HepG2 (cell line): ENCODE measurements around the gene ZNF547. TPM values are rescaled to one million over a fixed set of nuclear protein-coding genes. Genes with fewer than 3 reads are reported as not detected.

ENCODE experiments used
- AGO2 ChIP-seq: fragments of 200-400 bp; formaldehyde crosslinking; optimal IDR thresholded peaks from 2 replicates; pipeline ENCODE3; 2017; ENCODE audit warnings: mild to moderate bottlenecking, low read depth, low read length, moderate library complexity
- BCL6 ChIP-seq: IDR thresholded peaks from 2 replicates; pipeline ENCODE4 v1.6.1; 2016; ENCODE audit warnings: missing genetic modification reagents, missing compliant biosample characterization
- BORCS8-MEF2B ChIP-seq: sonication (generic); formaldehyde crosslinking; IDR thresholded peaks from 2 replicates; pipeline ENCODE4 v1.8.0; 2022; ENCODE audit warnings: mild to moderate bottlenecking, missing genetic modification reagents
- CREM ChIP-seq, 2 experiments: sonication (generic) in 1 of 2; formaldehyde crosslinking in 1 of 2; IDR thresholded peaks; 2 replicates each; pipeline versions ENCODE4 v1.4.0 to v1.6.1; 2016 to 2020; ENCODE audit warnings: antibody characterized with exemption in 1 of 2, mild to moderate bottlenecking in 1 of 2, missing genetic modification reagents in 1 of 2
- ELF4 ChIP-seq: sonication (generic); formaldehyde crosslinking; IDR thresholded peaks from 2 replicates; pipeline ENCODE4 v1.5.0; 2020; ENCODE audit warnings: missing genetic modification reagents, mild to moderate bottlenecking, moderate library complexity, borderline replicate concordance
- FOXP1 ChIP-seq, 2 experiments: fragments of 450-650 bp in 1 of 2; IDR thresholded peaks; 2 replicates each; pipeline ENCODE4 v1.6.1; 2017 to 2018; ENCODE audit warnings: antibody characterized with exemption in 1 of 2
- HDAC2 ChIP-seq: sonication (generic); formaldehyde crosslinking; IDR thresholded peaks from 2 replicates; pipeline ENCODE4 v1.4.0; 2020; ENCODE audit warnings: missing genetic modification reagents
- HMG20A ChIP-seq: IDR thresholded peaks from 2 replicates; pipeline ENCODE4 v1.6.1; 2016; ENCODE audit warnings: borderline replicate concordance
- HNF4A ChIP-seq: sonication (generic); formaldehyde crosslinking; IDR thresholded peaks from 2 replicates; pipeline ENCODE4 v1.4.0; 2020; ENCODE audit warnings: missing genetic modification reagents
- HOXA3 ChIP-seq: sonication (generic); formaldehyde crosslinking; IDR thresholded peaks from 2 replicates; pipeline ENCODE4 v1.5.0; 2020; ENCODE audit warnings: missing genetic modification reagents
- SATB2 ChIP-seq: sonication (generic); formaldehyde crosslinking; IDR thresholded peaks from 2 replicates; pipeline ENCODE4 v1.5.0; 2020; ENCODE audit warnings: missing genetic modification reagents
- SMARCE1 ChIP-seq: fragments of 450-650 bp; IDR thresholded peaks from 2 replicates; pipeline ENCODE4 v1.6.1; 2017; ENCODE audit warnings: borderline replicate concordance
- SP2 ChIP-seq: sonication (generic); formaldehyde crosslinking; IDR thresholded peaks from 2 replicates; pipeline ENCODE4 v1.5.1; 2020; ENCODE audit warnings: mild to moderate bottlenecking, missing genetic modification reagents
- SRY ChIP-seq: sonication (generic); formaldehyde crosslinking; IDR thresholded peaks from 2 replicates; pipeline ENCODE4 v1.8.0; 2022; ENCODE audit warnings: mild to moderate bottlenecking, missing genetic modification reagents
- ZNF253 ChIP-seq: sonication (generic); formaldehyde crosslinking; IDR thresholded peaks from 2 replicates; pipeline ENCODE4 v1.8.0; 2022; ENCODE audit warnings: mild to moderate bottlenecking, missing genetic modification reagents, borderline replicate concordance
- ZNF503 ChIP-seq: sonication (generic); formaldehyde crosslinking; IDR thresholded peaks from 2 replicates; pipeline ENCODE4 v1.4.0; 2020; ENCODE audit warnings: missing genetic modification reagents
- ZNF552 ChIP-seq: sonication (generic); formaldehyde crosslinking; IDR thresholded peaks from 2 replicates; pipeline ENCODE4 v1.9.0; 2022; ENCODE audit warnings: missing genetic modification reagents, mild to moderate bottlenecking, borderline replicate concordance
- ZNF567 ChIP-seq: sonication (generic); formaldehyde crosslinking; IDR thresholded peaks from 2 replicates; pipeline ENCODE4 v1.8.1; 2023; ENCODE audit warnings: mild to moderate bottlenecking, missing genetic modification reagents, borderline replicate concordance
- ZNF660 ChIP-seq: sonication (generic); formaldehyde crosslinking; IDR thresholded peaks from 2 replicates; pipeline ENCODE4 v1.5.1; 2020; ENCODE audit warnings: mild to moderate bottlenecking, low read depth, missing genetic modification reagents, borderline replicate concordance
- ZNF839 ChIP-seq: sonication (generic); formaldehyde crosslinking; IDR thresholded peaks from 2 replicates; pipeline ENCODE4 v1.4.0; 2020; ENCODE audit warnings: missing genetic modification reagents, mild to moderate bottlenecking, borderline replicate concordance
- polyA plus RNA-seq, 8 experiments: library from polyadenylated mRNA; depleted of rRNA in 3 of 8; stranded (reverse) in 7 of 8; unstranded in 1 of 8; fragments of >200 nt; fragmentation: Illumina TruSeq in 4 of 8; extraction: Trizol in 4 of 8; gene quantifications; 2 replicates each; pipeline versions ENCODE4 v1.2.1 to v1.2.3, GENCODE V29; 2011 to 2016; ENCODE audit warnings: low read depth in 4 of 8, missing spikeins in 1 of 8, mixed read lengths in 1 of 8; ENCODE audit not compliant: insufficient read depth in 1 of 8
- total RNA-seq, 5 experiments: library from RNA; depleted of rRNA; stranded (reverse); fragments of >200 nt; fragmentation: Illumina TruSeq; extraction: Trizol; gene quantifications; 2 replicates each; pipeline ENCODE4 v1.2.3, GENCODE V29; 2016; ENCODE audit warnings: low read depth in 1 of 5
- TF ChIP-seq, protein P1 (sequence below): sonication (generic); formaldehyde crosslinking; IDR thresholded peaks from 2 replicates; pipeline ENCODE4 v1.4.0; 2020; ENCODE audit warnings: mild to moderate bottlenecking, missing genetic modification reagents
- TF ChIP-seq, protein P2 (sequence below): IDR thresholded peaks from 2 replicates; pipeline ENCODE4 v1.6.1; 2016; ENCODE audit warnings: missing genetic modification reagents, missing compliant biosample characterization
- TF ChIP-seq, protein P3 (sequence below): sonication (generic); formaldehyde crosslinking; conservative IDR thresholded peaks from 2 replicates; pipeline ENCODE4 v1.4.0; 2020; ENCODE audit warnings: mild to moderate bottlenecking, missing genetic modification reagents, moderate library complexity

The ZNF547 gene
- total and polyA plus RNA-seq, 2 of the 13 experiments (the other 11 are each of a cell fraction or from before 2014, with no cell fraction given) = 2.0 to 2.6 TPM

- TF ChIP-seq, protein P1, sequence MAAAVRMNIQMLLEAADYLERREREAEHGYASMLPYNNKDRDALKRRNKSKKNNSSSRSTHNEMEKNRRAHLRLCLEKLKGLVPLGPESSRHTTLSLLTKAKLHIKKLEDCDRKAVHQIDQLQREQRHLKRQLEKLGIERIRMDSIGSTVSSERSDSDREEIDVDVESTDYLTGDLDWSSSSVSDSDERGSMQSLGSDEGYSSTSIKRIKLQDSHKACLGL (CRISPR knock-in tag) = peak; percentile 72; the same call in 1 of the 2 replicates
- TF ChIP-seq ZNF253 (CRISPR knock-in tag) = no peak
- 0 out of 2 replicates have a peak, but pooled peaks have one; percentile 70 for TF ChIP-seq SRY
- TF ChIP-seq, protein P2, sequence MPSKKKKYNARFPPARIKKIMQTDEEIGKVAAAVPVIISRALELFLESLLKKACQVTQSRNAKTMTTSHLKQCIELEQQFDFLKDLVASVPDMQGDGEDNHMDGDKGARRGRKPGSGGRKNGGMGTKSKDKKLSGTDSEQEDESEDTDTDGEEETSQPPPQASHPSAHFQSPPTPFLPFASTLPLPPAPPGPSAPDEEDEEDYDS (CRISPR knock-in tag) = peak; percentile 51; the same call in 1 of the 2 replicates
- no peak for TF ChIP-seq HMG20A (CRISPR knock-in tag)
- TF ChIP-seq BCL6 (CRISPR knock-in tag) = 0 out of 2 replicates have a peak, but pooled peaks have one; percentile 16
- peak; percentile 99 for TF ChIP-seq CREM (IDR thresholded peaks at IDR 0.05)
- peak; percentile 65; the same call in 1 of the 2 replicates for TF ChIP-seq CREM (CRISPR knock-in tag; IDR thresholded peaks at IDR 0.05)
- TF ChIP-seq AGO2 = peak; percentile 65
- peak; percentile 78; the same call in 1 of the 2 replicates for TF ChIP-seq ZNF567 (CRISPR knock-in tag)
- TF ChIP-seq FOXP1 (IDR thresholded peaks at IDR 0.05) = no peak
- TF ChIP-seq FOXP1 (CRISPR knock-in tag; IDR thresholded peaks at IDR 0.05) = no peak
- no peak for TF ChIP-seq ZNF503 (CRISPR knock-in tag)
- no peak for TF ChIP-seq ZNF660 (CRISPR knock-in tag)
- peak; percentile 88 for TF ChIP-seq HNF4A (CRISPR knock-in tag)
- peak; percentile 72; the same call in 1 of the 2 replicates for TF ChIP-seq ZNF552 (CRISPR knock-in tag)
- peak; percentile 50 for TF ChIP-seq HDAC2
- TF ChIP-seq ELF4 = no peak
- TF ChIP-seq, protein P3, sequence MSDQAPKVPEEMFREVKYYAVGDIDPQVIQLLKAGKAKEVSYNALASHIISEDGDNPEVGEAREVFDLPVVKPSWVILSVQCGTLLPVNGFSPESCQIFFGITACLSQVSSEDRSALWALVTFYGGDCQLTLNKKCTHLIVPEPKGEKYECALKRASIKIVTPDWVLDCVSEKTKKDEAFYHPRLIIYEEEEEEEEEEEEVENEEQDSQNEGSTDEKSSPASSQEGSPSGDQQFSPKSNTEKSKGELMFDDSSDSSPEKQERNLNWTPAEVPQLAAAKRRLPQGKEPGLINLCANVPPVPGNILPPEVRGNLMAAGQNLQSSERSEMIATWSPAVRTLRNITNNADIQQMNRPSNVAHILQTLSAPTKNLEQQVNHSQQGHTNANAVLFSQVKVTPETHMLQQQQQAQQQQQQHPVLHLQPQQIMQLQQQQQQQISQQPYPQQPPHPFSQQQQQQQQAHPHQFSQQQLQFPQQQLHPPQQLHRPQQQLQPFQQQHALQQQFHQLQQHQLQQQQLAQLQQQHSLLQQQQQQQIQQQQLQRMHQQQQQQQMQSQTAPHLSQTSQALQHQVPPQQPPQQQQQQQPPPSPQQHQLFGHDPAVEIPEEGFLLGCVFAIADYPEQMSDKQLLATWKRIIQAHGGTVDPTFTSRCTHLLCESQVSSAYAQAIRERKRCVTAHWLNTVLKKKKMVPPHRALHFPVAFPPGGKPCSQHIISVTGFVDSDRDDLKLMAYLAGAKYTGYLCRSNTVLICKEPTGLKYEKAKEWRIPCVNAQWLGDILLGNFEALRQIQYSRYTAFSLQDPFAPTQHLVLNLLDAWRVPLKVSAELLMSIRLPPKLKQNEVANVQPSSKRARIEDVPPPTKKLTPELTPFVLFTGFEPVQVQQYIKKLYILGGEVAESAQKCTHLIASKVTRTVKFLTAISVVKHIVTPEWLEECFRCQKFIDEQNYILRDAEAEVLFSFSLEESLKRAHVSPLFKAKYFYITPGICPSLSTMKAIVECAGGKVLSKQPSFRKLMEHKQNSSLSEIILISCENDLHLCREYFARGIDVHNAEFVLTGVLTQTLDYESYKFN (CRISPR knock-in tag) = peak; percentile 38; the same call in 1 of the 2 replicates
- no peak for TF ChIP-seq SMARCE1
- no peak for TF ChIP-seq ZNF839 (CRISPR knock-in tag)
- peak; percentile 96 for TF ChIP-seq SP2 (CRISPR knock-in tag)
- 0 out of 2 replicates have a peak, but pooled peaks have one; percentile 26 for TF ChIP-seq SATB2 (CRISPR knock-in tag)
- TF ChIP-seq BORCS8-MEF2B (CRISPR knock-in tag) = 0 out of 2 replicates have a peak, but pooled peaks have one; percentile 52
- TF ChIP-seq HOXA3 = peak; percentile 100
Observed at GRCh38 chr19:57389730-57390598, 26.6 kb downstream of the ZNF547 start, which contains the start of gene ZNF548 (continued).
